Astrocyte (in vitro differentiated cells and primary cell): ENCODE results near the gene FOXM1.

Source experiments
- EZH2 ChIP-seq: IDR thresholded peaks from 2 replicates; pipeline ENCODE4 v1.6.1; 2012; ENCODE audit warnings: mild to moderate bottlenecking, low read length, inconsistent platforms; ENCODE audit not compliant: insufficient read depth
- TF ChIP-seq, protein P1 (sequence below): IDR thresholded peaks from 2 replicates; pipeline ENCODE4 v1.5.1; 2011; ENCODE audit warnings: low read depth, mild to moderate bottlenecking, inconsistent platforms, low read length, moderate library complexity; ENCODE audit not compliant: insufficient read depth

DNA sequence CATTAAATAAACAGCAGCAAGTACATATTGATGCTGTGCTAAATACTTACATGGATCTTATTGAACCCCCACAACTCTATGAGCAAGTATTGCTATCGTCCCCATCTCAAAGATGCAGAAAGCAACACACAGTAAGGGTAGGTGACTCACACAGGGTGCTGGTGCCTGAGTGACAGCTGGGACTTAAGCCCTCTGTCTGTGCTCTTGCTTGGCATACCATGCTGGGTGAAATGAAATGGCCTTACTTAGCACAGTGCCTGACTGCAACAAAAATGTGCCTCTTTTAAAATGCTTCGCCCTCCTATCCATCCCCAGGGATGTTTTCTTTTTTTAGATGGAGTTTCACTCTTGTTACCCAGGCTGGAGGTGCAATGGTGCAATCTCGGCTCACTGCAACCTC is 20.9 kb downstream of the FOXM1 start:
- TF ChIP-seq, protein P1, sequence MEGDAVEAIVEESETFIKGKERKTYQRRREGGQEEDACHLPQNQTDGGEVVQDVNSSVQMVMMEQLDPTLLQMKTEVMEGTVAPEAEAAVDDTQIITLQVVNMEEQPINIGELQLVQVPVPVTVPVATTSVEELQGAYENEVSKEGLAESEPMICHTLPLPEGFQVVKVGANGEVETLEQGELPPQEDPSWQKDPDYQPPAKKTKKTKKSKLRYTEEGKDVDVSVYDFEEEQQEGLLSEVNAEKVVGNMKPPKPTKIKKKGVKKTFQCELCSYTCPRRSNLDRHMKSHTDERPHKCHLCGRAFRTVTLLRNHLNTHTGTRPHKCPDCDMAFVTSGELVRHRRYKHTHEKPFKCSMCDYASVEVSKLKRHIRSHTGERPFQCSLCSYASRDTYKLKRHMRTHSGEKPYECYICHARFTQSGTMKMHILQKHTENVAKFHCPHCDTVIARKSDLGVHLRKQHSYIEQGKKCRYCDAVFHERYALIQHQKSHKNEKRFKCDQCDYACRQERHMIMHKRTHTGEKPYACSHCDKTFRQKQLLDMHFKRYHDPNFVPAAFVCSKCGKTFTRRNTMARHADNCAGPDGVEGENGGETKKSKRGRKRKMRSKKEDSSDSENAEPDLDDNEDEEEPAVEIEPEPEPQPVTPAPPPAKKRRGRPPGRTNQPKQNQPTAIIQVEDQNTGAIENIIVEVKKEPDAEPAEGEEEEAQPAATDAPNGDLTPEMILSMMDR: no peak
- no peak for TF ChIP-seq EZH2
